Stimulated activated CD4-positive, alpha-beta T cell treated with anti-CD3 and anti-CD28 coated beads, TNF-alpha, amount 100 ng/mL, for 4 hours (primary cell): ENCODE results near the gene LPCAT1.
"Not testable (repeated sequence)": the region's sequence is repeated elsewhere in the genome, so short reads cannot be mapped to it uniquely, and the experiment has no call there.

Experiments
- DNase-seq, 3 experiments: peaks; one replicate each; pipeline ENCODE4 v3.0.0-alpha.2; 2020; ENCODE audit warnings: low read depth in 3 of 3

Gene LPCAT1

GRCh38 chr5:1540831-1541701 lies 17.3 kb upstream of the LPCAT1 start:
- DNase-seq: no peak

DNA sequence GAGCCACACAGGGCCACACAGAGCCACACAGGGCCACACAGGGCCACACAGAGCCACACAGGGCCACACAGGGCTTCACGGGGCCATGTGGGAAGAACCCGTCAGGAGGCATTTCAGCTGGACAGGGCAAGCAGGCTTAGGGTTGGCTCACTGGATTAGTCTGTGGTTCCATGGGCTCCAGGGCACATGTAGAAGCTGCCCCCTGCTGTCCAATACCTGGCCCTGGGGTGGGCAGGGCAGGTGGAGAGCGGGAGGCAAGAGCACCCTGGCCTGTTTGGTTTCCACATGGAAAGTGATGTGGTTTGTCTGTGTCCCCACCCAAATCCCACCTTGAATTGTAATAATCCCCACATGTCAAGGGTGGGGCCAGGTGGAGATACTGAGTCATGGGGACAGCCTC lies 16.4 kb upstream of the LPCAT1 start:
- no peak for DNase-seq

GRCh38 chr5:1539393-1540161 lies 15.8 kb upstream of the LPCAT1 start:
- DNase-seq: not testable (repeated sequence)

DNA sequence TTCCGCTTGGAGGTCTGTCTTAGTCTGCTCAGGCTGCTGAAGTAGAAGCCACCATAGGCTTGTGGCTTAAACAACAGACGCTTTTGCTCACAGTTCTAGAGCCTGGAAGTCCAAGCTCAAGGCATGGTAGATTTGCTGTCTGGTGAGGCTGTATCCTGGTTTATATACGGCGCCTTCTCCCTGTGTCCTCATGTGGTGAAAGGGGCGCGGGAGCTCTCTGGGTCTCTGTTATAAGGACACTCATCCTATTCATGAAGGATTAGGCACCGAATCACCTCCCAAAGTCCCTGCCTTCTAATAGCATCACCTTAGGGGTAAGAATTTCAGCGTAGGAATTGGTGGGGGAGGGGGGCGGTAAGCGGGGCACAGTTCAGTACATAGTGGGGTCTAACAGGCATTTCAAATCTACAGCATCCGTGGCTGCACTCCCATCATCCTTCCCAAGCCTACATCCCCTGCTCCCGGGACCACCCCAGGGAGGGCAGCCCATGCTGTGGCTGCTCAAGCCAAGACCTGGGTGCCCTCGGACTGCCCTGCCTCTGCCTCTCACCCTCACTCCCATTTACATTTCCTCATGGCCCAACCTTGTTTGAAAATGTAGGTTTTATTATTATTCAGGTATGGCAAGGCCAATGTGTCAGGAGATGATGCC lies 15.1 kb upstream of the LPCAT1 start:
- no peak for DNase-seq

GRCh38 chr5:1538276-1538675 lies 14.5 kb upstream of the LPCAT1 start:
- DNase-seq: no peak

- no peak for DNase-seq
These were observed 13.9 kb upstream of the LPCAT1 start for GRCh38 chr5:1537603-1538154.

- no peak for DNase-seq
These were observed 13.3 kb upstream of the LPCAT1 start for GRCh38 chr5:1536871-1537602.

- peak; percentile 34 to 58 (median 52) for DNase-seq
These were observed 12.6 kb upstream of the LPCAT1 start for GRCh38 chr5:1536322-1536845.

- no peak for DNase-seq
These were observed 11.9 kb upstream of the LPCAT1 start for GRCh38 chr5:1535646-1536045.

- DNase-seq: no peak
These were observed 8.6 kb upstream of the LPCAT1 start for GRCh38 chr5:1532384-1532783.

- DNase-seq: no peak
These were observed 5.7 kb upstream of the LPCAT1 start for GRCh38 chr5:1529498-1529897.

GRCh38 chr5:1527533-1528205 lies 3.9 kb upstream of the LPCAT1 start:
- DNase-seq: no peak

DNA sequence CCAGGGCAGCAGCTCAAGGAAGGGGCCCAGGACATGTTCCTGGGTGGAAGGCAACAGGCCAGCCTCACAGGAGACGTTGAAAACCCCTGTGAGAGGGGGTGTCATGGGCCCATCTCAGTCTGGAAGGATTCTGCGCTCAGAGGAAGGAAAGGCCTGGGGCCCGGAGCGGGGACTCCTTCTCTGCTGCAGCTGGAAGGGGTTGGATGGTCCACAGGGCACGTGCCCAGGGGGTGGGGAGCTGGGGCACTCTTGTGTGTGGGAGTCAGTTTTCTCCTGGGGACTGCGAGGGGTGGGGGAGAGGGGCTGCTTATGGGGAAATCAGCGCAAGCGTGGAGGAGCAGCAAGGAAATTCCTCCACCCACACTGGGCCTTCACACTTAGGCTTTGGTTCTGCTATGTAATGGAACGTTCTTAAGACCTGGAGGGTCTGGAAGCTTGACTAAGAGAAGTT lies 2.9 kb upstream of the LPCAT1 start:
- DNase-seq: no peak

GRCh38 chr5:1526190-1526631 lies 2.5 kb upstream of the LPCAT1 start:
- DNase-seq: no peak

- DNase-seq: no peak
These were observed 1.9 kb upstream of the LPCAT1 start for GRCh38 chr5:1525624-1526189.

DNA sequence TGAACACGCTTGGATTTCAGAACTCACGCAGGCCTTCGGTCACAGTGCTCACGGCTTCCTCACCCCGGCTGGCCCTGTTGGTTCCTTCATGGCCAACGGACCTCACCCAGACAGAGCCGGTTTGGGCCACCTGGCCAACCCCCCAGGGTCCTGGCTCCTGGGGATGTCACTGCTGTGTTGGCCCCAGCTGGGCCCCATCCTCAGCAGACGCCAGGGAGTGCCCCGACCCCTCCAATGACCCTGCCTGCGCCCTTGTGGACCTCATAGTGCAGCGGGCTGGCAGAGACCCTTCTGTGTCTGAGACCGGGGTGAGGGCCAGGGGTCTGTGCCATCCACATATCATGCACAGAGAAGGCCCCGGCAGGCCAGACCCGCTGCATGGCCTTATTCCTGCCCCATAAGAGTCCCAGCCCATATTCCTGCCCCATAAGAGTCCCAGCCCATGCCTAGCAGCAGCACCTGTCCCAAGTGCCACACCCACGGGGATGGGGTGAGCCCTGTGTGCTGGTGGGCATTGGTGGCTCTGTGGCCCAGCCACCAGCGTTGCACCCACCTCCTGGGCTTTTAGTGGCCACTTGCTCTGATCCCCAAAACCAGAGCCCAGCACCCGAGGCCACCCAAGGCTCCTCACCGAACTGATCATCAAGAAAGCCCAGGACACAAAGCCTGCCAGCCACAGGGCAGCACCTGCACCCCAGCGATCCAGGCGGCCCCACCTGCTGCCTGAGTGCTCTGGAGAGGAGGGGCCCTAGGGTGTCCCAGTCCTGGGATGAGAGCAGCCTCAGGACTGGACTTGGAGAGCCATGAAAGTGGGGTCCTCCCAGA lies 1.3 kb upstream of the LPCAT1 start:
- no peak for DNase-seq

GRCh38 chr5:1524481-1524798 lies 680 bp upstream of the LPCAT1 start:
- no peak for DNase-seq

GRCh38 chr5:1523480-1523792 lies 324 bp downstream of the LPCAT1 start:
- peak in 1 of 3 experiments; percentile 13 for DNase-seq

GRCh38 chr5:1522601-1523479 lies 920 bp downstream of the LPCAT1 start:
- no peak for DNase-seq
